CD4-positive, alpha-beta T cell treated with Interferon gamma for 1 hour (primary cell): Measurements from ENCODE around the gene LMOD2.

Source experiments
- DNase-seq: peaks from one replicate; pipeline ENCODE4 v3.0.0-alpha.2; 2020

The LMOD2 gene

DNA sequence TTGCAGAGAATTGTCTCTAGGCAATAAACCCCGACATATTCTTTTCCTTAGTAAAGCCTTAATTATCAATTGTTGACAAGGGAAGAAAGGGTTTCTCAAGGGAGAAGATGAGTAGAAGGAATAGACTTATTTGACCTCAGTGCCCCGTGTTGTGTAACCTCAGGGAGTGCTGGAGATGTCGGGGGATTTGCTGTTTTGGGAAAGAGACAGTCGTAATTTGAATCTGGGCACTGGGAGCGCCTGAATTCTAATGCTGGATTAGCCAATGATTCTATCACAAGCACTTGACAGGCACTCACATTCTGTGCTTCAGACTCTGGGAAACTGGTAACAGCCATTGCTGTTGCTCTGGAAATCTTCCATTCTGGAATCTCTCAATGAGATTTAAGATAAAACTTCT, 13.8 kb upstream of the LMOD2 start:
- DNase-seq: no peak

DNA sequence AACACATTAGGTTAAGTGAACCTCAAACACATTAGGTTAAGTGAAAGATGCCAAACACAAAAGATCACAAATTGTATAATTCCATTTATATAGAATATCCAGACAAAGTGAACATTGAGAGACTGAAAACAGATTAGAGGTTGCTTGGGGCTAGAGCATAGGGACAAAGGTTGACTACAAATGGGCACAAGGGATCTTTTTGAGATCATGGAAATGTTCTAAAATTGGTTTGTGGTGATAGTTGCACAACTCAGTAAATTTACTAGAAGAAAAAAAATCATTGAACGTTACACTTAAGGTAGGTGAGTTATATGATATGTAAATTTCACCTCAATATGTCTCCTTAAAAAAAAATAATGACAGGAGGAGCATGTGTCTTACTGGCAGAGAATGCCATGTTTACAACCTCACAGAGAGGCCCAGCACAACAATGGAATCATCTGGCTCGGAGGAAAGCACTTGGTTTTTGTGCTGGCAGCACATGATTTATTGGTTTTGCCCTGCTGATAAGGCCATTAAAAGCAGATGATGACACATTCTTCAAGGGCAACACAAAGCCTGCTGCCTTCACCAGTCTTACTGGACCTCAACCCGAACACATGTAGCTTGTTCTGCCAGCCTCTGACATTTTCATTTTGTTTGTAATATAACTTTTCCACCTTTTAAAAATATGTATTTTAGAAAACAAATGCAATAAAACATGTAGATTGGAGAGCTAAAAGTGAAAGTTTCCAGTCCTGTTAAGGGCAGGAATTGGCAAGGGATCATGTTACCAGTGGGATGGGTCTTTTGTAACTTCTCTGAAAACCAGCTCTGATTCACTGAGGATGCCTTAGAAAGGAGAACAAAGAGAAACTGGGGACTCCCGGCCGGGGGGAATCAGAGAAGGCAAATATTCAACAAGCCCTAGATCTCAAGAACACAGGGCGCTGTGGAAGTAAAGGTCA, 11.9 kb upstream of the LMOD2 start:
- DNase-seq: no peak

DNA sequence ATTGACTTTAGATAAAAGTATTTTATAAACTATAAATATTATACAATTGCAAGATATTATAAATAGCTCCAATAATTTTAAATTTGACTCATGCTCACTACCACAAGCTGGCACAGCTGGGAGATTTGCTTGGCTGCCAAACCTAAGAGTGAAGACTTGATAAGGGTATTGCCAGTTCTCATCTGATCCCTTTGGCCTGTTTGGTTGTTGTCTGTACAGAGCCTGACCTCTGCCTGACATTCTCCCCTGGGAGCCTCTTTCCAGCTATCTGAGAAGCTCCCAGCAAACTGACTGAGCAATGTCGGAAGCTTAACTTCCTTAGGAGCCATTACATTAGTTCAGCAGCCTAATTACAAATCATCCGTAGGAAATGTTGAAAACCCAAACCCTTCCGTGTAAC, 10.2 kb upstream of the LMOD2 start:
- no peak for DNase-seq

DNA sequence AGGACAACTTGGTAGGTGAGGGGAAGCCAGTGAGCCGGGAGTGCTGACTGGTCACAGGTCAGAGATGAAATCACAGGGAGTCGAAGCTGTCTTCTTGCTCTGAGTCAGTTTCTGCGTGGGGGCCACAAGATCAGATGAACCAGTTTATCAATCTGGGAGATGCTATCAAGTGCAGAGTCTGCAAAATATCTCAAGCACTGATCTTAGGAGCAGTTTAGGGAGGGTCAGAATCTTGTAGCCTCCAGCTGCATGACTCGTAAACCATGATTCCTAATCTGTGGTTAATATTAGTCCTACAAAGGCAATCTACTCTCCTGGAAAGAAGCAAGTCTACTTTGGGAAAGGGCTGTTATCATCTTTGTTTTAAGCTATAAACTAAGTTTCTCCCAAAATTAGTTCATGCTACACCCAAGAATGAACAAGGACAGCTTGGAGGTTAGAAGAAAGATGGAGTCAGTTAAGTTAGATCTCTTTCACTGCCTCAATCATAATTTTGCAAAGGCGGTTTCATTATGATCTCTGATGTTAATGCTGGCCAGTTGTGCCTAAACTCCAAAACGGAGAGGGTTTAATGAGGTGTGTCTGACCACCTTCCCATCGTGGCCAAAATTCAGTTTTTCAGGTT, 8.4 kb upstream of the LMOD2 start:
- DNase-seq: no peak

DNA sequence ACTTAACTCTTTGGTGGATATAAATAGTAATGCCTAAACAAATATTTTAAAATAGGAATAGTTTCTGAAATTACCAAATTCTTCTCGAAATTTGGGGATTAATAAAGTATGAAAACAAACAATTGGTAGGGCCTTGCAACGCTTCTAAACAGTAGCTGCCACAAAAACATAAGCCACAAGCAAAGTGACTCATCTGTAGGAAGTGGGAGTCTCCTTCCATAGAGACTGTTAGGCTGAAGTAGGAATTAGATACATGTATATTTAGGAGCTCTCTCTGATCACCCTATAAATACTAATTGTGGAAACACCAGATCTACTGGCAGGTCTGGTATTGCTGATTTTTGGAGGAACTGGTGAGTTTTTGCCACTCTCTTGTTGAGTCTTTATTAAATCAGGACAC, 5.7 kb upstream of the LMOD2 start:
- DNase-seq: no peak

DNA sequence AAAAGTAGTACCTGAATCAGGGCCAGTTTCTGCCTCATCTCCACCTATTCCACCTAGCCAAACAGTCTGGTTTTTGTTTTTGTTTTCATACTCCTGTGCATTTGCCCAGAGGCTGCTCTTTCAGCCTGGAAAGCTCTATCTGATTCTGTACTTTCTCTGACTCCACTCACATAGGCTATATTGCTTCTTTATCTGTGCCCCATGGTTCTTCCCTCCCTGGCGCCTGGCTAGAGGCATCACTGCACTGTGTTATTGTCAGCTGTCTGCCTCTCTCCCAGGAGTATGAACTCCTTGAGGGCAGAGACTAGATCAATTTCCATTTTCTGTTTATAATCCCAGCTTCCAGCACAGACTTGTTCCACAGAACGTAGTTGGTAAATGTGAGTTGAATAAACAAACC, 5.1 kb upstream of the LMOD2 start:
- no peak for DNase-seq

DNA sequence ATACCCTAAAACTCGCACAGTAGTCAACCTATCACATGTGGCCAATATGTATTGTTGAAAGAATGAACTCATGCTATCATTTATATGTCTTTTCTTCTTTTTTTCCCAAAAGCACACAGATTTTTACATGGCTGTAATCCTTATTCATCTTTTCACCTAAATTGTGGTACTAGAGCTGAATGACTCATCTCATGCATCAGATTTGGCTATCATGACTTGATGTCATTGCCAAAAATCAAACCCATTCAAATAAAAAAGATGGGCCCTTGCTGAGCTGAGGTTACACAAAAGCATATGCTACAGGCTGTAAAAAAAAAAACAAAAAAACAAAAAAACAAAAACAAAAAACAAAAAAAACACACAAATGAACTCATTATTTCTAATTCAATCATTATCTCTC, 3.3 kb upstream of the LMOD2 start:
- no peak for DNase-seq

DNA sequence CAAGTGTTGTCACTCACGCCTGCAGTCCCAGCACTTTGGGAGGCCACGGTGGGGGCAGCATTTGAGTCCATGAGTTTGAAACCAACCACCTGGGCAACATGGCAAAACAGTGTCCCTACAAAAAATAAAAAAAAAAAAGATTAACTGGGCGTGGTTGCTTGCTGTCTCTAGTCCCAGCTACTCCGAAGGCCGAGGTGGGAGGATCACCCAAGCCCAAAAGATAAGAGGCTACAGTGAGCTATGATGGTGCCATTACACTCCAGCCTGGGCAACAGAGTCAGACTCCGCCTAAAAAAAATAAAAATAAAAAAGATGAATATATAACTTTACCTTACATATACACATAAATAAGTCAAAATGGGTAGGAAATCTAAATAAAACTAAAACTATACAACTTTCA, 2.5 kb upstream of the LMOD2 start:
- DNase-seq: no peak

DNA sequence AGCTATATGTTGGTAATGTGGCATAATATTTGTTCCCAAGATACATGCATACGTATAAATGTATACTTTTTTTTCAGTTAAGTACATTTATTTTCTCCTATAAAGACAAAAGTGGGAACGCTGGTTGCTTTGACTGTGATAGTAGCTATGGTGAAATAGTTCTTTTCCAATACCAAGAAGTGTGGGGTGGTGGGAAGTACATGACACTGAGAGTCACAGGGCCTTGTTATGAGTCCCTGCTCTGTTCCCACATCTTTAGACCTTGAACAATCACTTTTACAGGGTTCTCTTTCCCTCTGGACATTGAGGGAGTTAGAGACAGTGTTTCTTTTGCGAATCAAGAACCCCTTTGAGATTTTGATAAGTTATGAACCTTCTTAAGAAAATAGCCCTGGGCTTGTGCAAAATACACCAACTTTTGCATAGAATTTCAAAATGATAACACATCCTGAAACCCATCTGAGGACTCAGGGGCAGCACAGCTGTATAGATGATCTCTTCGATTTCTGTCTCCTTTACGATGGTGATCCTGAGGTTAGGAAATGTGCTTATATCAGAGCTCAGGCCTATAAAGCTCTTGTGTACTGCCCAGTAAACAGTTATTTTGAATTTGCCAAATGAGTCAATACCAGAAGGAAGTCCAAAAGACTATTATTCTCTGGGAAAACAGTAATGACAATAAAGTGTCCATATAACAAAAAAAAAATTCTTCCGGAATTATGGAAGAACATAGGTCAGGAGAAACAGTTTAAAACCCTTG, 1.1 kb downstream of the LMOD2 start:
- DNase-seq: no peak

DNA sequence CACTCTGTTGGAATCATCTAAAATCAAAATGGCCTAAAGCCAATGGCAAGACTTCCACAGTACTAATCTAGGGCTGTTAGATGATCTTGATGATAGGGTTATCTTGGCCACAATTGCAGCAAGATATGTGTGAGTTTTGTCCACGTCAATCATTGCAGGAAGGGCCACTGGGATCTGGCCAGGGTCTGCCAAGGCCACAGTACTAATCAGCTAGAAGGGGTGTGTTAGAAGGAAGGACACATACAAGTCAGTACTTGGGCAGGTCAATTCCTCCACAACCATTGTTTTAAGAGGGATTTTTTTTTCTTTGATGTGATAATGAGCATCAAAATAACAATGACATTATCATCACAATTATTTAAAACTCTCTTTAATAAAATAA, 1.6 kb downstream of the LMOD2 start:
- no peak for DNase-seq

DNA sequence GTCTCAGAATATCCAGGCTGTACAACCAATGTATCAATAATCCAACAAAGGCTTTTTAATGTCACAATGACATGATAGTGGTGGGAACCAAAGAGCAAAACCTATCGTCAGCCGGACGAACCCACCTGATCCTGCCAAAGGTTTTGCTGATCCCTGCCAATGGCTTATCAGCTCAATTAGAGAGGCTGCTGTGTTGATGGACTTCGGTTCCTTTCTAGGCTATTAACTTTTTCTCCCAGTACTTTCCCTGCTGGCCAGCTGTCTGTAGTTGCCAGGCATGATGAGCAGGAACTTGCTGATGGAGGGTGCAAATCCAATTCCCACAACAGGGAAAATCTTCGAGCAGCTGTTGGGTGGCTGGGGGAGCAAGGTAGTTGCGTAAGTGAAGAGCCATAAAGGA, 2.4 kb downstream of the LMOD2 start:
- no peak for DNase-seq

DNA sequence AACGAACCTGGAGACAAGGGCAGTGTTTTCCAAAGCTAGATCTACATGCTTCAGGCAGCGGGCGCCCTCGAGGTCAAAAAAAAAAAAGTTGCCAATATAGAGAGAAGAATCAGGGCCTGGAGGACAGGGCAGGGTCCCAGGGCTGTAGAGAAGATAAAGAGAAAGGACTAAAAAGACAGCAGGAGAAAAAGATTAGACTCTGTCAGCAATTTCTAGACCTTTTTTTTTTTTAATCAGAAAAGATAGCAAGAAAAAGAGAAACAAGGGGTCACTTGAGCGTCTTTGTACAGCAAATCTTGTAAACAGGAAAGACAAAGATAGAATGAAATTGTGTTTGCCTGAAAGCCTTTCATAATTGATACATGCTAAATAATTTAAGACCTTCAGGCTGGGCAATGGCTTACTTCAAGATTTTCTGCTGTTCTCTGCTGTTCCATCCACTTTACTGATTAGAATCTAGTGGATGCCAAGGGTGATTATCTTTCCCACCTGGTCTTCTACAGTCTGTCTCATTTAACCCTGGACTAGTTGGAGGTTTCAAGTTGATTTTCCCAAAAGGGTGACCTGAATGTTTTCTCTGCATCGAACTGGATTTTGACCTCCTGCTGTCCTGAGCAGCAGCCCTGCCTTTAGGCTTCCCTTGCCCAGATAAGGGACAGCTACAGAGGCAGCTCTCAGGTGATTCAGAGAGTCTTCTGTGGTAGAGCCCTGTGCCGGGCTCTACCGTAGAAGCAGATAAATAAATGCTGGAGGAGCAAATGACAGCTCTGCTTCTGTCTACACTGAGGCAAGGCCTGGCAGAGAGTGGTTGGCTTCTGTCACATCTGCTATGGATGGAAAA, 5.1 kb downstream of the LMOD2 start:
- DNase-seq: no peak

DNA sequence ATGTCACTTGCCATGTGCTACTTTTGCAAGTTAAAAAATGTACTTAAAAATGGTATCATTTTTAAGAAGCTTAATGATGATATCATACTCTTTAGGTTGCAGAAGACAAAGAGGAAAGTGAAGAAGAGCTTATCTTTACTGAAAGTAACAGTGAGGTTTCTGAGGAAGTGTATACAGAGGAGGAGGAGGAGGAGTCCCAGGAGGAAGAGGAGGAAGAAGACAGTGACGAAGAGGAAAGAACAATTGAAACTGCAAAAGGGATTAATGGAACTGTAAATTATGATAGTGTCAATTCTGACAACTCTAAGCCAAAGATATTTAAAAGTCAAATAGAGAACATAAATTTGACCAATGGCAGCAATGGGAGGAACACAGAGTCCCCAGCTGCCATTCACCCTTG, 6.1 kb downstream of the LMOD2 start:
- no peak for DNase-seq

DNA sequence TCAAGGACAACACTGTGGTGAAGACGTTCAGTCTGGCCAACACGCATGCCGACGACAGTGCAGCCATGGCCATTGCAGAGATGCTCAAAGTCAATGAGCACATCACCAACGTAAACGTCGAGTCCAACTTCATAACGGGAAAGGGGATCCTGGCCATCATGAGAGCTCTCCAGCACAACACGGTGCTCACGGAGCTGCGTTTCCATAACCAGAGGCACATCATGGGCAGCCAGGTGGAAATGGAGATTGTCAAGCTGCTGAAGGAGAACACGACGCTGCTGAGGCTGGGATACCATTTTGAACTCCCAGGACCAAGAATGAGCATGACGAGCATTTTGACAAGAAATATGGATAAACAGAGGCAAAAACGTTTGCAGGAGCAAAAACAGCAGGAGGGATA, 6.6 kb downstream of the LMOD2 start:
- no peak for DNase-seq

DNA sequence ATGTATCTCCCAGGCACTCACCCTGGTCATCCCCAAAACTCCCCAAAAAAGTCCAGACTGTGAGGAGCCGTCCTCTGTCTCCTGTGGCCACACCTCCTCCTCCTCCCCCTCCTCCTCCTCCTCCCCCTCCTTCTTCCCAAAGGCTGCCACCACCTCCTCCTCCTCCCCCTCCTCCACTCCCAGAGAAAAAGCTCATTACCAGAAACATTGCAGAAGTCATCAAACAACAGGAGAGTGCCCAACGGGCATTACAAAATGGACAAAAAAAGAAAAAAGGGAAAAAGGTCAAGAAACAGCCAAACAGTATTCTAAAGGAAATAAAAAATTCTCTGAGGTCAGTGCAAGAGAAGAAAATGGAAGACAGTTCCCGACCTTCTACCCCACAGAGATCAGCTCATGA, 7.1 kb downstream of the LMOD2 start:
- no peak for DNase-seq

DNA sequence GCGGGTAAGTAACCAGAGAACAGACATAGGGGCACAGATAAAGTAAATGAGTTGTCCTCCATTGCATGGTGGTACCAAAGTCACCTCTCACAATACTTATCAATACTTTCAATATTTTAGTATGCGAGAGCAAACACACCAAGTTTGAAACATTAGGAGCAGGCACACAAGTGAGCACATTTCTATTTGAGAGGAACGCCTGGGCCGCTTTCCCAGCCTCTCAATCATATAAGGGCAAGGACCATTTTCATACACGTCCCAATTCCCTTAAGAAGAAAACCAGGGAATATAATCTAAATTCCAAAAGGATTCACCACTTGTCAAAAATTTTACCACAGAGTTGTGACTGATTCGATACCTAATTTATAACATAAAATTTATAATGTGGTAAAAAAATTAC, 7.5 kb downstream of the LMOD2 start:
- no peak for DNase-seq

DNA sequence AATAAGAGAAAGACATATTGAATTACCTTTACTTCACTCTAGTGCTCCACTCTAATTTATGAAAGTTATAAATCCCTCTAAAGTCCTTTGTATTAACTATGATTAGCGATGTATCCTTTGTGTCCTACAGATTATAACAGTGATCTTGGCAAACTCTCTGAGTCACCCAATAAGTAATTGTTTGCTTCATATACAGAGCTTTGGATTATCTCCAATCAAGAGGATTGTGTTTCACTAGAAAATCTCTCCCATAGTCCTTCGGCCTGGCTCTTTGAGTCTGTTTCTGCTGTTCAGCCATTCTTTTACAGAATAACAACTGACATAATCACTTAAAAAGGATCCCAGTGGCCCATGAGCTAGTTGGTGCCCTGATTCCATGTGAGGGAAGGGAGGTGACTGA, 9.5 kb downstream of the LMOD2 start:
- no peak for DNase-seq

DNA sequence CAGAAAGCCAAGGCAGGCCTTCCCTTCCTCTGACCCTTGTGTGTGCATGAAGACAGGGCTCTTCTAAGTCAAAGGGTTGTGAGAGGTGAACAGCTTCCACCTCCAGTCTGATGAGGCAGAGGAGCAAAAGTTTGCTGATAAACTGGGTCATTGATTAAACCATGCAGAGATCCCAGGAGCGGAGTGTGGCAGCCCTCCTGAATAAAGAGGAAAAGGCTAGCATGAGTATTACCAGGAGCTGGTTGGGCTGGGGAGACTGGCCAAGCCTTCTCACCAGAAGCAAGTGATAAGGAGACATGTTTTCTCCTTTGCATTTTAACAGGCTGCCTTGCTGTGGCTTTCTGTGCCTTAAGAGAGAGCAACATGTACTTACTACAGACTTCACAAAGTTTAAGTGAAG, 10.2 kb downstream of the LMOD2 start:
- no peak for DNase-seq

DNA sequence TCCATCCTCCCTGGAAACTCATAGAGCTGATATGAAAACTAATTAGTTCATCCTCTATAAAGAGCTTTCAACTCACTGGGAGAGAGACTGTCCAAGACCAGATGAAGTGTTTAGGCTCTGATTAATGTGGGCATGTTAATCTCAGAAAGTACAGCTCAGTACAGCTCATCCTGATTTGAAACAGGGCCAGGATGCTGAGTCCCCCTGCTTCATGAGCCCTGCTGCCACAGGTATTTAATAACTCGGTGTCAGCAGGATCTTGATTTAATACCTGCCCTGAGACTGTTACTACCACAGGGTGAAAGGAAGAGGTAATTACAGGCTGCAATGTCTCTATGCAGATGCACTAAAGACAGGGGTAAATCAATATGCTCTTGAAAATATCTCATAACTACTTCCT, 10.8 kb downstream of the LMOD2 start:
- DNase-seq: no peak

DNA sequence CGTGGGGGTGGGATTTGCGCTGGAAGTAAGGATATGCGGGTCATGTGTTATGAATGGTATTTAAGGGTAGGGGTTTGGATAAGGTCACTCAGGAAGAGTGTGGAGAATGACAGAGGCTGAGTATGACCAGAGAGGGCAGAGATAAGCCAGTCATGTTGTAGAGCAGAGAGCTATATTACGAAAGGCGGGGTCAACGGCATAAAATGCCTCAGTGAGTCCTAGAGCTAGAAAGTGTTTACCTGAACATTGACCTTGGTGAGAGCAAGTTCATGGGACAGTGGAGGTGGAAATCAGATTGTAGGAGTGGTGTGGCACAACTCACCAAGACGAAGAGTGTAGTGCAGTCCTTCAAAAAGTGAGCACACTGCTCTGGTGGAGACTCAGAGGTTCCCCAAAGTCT, 13.8 kb downstream of the LMOD2 start:
- no peak for DNase-seq

DNA sequence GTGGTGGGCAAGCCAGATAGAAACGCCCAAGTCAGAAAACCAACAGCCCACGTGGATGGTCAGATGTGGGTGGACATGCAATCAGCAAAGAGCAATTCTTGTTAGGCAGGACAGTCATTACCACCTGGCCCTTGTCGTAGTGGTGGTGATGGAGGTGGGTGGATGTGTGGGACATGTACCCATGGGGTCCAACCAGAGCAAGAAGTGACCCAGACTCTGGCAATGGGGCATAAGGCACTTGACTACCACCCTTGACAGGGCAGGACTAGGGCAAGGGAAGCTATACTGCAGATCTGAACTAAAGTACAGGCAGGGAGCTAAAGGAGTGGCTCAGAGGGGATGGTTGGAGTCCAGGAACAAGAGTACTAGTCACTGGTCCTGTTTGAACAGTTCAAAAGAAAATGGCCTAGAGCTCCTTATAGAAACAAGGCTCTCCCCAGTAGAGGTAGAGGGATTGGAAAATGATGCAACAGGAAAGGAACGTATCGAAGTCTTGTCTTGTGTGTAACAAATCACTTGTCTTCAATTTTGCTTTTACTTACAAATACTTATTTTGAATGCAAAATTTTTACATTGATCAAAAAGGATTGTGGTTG, 17.6 kb downstream of the LMOD2 start:
- DNase-seq: no peak

DNA sequence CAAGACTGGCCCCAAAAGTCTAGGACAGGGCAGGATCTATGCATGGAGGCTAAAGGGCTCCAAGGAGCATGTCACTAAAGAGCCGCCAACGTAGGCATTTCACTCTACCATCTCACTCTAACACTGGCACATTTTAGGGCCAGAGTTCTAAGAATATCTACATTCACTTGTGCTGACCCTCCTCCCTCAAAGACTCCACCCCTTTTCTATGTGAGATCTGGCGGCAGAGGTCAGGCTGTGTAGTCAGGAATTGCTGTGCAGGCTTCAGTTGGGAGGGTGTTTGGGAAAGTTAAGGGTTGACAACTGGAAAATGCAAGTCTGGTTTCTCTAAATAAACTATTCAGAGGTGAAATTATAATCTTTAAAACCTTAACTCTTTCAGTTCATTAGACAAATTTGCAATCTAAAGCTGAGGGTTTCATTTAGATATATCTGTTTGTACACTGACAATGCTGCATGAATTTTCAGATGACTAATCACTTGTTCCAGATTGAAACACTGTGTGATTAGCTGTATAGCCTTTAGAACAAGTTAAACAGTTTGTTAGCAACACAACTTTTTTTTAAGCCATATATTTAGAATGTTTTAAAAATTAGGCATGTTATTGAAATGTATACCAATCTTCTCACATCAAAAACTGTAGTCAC, 18.2 kb downstream of the LMOD2 start:
- DNase-seq: no peak
